ENCODE results near the gene TNFAIP1.

- no peak for TF ChIP-seq CTCF (optimal IDR thresholded peaks at IDR 0.05 in 1 of 3, IDR thresholded peaks at IDR 0.05 in 1 of 3, conservative IDR thresholded peaks at IDR 0.05 in 1 of 3; ENCODE audit: extremely low read depth in 1 of 3, insufficient read depth in 2 of 3, low read length in 3 of 3)
- TF ChIP-seq EZH2 (IDR thresholded peaks at IDR 0.05; ENCODE audit: low read length): no peak
Observed at GRCh38 chr17:28385406-28385805, 49.8 kb downstream of the TNFAIP1 start.
